Measurements from ENCODE around the gene MOB1B.
"Not testable (repeated sequence)": the region's sequence is repeated elsewhere in the genome, so short reads cannot be mapped to it uniquely, and the experiment has no call there.

The MOB1B gene

GRCh38 chr4:70901984-70902576, at the start of gene MOB1B:
MOB1B (plus strand) TSS chr4:70902369; CDS start chr4:70902537, 168 bp downstream.
- DNase-seq: peak; percentile 94

- DNase-seq: no peak
Observed at GRCh38 chr4:70855464-70855863, 46.7 kb upstream of the MOB1B start.

GRCh38 chr4:70858454-70858853, 43.7 kb upstream of the MOB1B start:
- no peak for DNase-seq

- no peak for DNase-seq
Observed at GRCh38 chr4:70859066-70859465, 43.1 kb upstream of the MOB1B start.

GRCh38 chr4:70863099-70863790, 38.9 kb upstream of the MOB1B start:
- no peak for DNase-seq

GRCh38 chr4:70868778-70869177, 33.4 kb upstream of the MOB1B start:
- no peak for DNase-seq

GRCh38 chr4:70873216-70873615, 29.0 kb upstream of the MOB1B start:
- DNase-seq: no peak

GRCh38 chr4:70874268-70875156, 27.7 kb upstream of the MOB1B start:
- no peak for DNase-seq

GRCh38 chr4:70877556-70877955, 24.6 kb upstream of the MOB1B start:
- DNase-seq: no peak

- DNase-seq: no peak
Observed at GRCh38 chr4:70880739-70881138, 21.4 kb upstream of the MOB1B start.

- no peak for DNase-seq
Observed at GRCh38 chr4:70885174-70885573, 17.0 kb upstream of the MOB1B start.

- DNase-seq: no peak
Observed at GRCh38 chr4:70892086-70892769, 9.9 kb upstream of the MOB1B start.

- no peak for DNase-seq
Observed at GRCh38 chr4:70893790-70894189, 8.4 kb upstream of the MOB1B start.

GRCh38 chr4:70895405-70895804, 6.8 kb upstream of the MOB1B start:
- peak; percentile 61 for DNase-seq

- DNase-seq: peak; percentile 52
Observed at GRCh38 chr4:70895811-70896491, 6.2 kb upstream of the MOB1B start.

- not testable (repeated sequence) for DNase-seq
Observed at GRCh38 chr4:70898581-70898980, 3.6 kb upstream of the MOB1B start.

GRCh38 chr4:70901607-70901983, 574 bp upstream of the MOB1B start:
- no peak for DNase-seq

- DNase-seq: no peak
Observed at GRCh38 chr4:70902577-70903290, 565 bp downstream of the MOB1B start.

GRCh38 chr4:70903291-70903603, 1.1 kb downstream of the MOB1B start:
- peak; percentile 40 for DNase-seq

- no peak for DNase-seq
Observed at GRCh38 chr4:70908993-70909556, 6.9 kb downstream of the MOB1B start.

GRCh38 chr4:70914000-70914399, 11.8 kb downstream of the MOB1B start:
- DNase-seq: no peak

- DNase-seq: no peak
Observed at GRCh38 chr4:70914631-70915030, 12.5 kb downstream of the MOB1B start.

Data from NCI-H82 (cell line).